Neural cell (in vitro differentiated cells): ENCODE results near the gene ATRAID.

Experiments used
- EP300 ChIP-seq: fragments of 450-650 bp; conservative IDR thresholded peaks from 2 replicates; pipeline ENCODE4 v1.6.1; 2014; ENCODE audit warnings: antibody characterized with exemption, mild to moderate bottlenecking, moderate library complexity; ENCODE audit not compliant: poor library complexity, severe bottlenecking
- EZH2 ChIP-seq: fragments of 200-600, 300-800 bp; shearing (Covaris generic), sonication (generic); IDR thresholded peaks from 2 replicates; pipeline ENCODE4 v1.6.1; 2014; ENCODE audit warnings: antibody characterized with exemption, low read length, borderline replicate concordance, mild to moderate bottlenecking; ENCODE audit not compliant: insufficient read depth, poor library complexity, severe bottlenecking
- TAF1 ChIP-seq: IDR thresholded peaks from 2 replicates; pipeline ENCODE4 v1.6.1; 2012; ENCODE audit warnings: low read depth
- TF ChIP-seq, protein P1 (sequence below): fragments of 450-650 bp; IDR thresholded peaks from 2 replicates; pipeline ENCODE4 v1.5.1; 2014; ENCODE audit warnings: antibody characterized with exemption, mild to moderate bottlenecking, moderate library complexity; ENCODE audit not compliant: poor library complexity, severe bottlenecking

DNA sequence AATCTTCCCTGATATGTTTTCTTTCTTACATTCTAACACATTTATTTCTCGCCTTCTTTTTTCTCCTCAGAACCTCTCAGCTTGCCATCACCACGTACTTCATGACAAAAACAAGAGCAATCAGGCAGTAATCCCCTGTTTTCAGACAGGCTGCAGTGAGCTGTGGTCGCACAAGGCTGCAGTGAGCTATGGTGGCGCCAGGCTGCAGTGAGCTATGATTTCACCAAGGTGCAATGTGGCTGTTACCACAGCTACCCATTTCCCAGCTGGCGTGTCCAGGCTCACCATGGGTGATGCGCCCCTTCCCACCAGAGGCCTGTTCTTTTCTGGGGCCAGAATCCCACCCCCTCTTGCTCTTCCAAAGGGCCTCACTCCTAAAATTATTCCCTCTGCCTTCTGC lies 37.2 kb upstream of the ATRAID start:
- TF ChIP-seq, protein P1, sequence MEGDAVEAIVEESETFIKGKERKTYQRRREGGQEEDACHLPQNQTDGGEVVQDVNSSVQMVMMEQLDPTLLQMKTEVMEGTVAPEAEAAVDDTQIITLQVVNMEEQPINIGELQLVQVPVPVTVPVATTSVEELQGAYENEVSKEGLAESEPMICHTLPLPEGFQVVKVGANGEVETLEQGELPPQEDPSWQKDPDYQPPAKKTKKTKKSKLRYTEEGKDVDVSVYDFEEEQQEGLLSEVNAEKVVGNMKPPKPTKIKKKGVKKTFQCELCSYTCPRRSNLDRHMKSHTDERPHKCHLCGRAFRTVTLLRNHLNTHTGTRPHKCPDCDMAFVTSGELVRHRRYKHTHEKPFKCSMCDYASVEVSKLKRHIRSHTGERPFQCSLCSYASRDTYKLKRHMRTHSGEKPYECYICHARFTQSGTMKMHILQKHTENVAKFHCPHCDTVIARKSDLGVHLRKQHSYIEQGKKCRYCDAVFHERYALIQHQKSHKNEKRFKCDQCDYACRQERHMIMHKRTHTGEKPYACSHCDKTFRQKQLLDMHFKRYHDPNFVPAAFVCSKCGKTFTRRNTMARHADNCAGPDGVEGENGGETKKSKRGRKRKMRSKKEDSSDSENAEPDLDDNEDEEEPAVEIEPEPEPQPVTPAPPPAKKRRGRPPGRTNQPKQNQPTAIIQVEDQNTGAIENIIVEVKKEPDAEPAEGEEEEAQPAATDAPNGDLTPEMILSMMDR = no peak
- no peak for TF ChIP-seq TAF1
- no peak for TF ChIP-seq EZH2
- no peak for TF ChIP-seq EP300
